D341Med (cell line): ENCODE measurements around the gene ATP1A2.

Source experiments
- DNase-seq: peaks from one replicate; pipeline ENCODE4 v3.0.0; 2012; ENCODE audit warnings: low spot score

The ATP1A2 gene

DNA sequence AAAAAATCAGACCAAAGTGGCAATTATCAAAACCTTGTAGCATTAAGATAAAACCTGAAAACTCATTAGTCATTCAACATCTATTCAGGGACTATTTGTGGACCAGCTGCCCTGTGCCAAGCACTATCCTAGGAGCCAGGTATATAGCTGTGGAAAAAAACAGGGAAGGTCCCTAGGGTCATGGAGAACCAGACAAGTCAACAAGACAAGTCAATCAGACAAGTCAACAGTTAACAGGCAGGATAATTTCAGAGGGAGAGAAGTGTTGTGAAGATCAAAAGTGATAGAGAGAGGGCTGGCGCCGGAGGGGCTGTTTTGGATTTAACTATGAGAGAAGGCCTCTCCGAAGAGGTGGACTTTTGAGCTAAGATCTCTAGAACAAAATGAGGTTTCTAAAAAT is 32.6 kb downstream of the ATP1A2 start:
- DNase-seq: no peak

- DNase-seq: no peak
Observed at GRCh38 chr1:160149233-160149632, 33.7 kb downstream of the ATP1A2 start.

- DNase-seq: no peak
Observed at GRCh38 chr1:160149716-160150115, 34.2 kb downstream of the ATP1A2 start.

DNA sequence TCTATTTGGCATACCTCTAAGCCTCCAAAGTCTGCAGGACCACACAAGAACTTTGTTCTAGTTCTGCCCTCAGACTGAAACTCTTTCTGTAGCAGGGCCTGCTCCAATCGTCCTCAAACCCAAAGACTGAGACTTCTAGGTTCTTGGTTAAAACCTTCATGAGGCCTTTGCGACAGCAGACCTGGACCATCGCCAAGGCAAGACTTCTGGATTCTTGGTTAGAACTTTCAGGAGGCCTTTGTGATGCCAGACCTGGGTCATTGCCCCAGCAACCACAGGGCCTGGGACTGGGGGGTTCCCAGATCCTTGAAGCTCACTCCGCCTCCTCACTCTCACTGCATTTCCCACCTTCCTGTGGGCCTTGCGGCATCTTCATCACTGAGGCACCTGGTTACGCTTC is 35.7 kb downstream of the ATP1A2 start, which contains the start of gene ATP1A4:
ATP1A4 (plus strand) TSS at position 301 of the 400 bp plus-strand sequence. CDS start 438 bp downstream, outside the sequence.
- DNase-seq: no peak

DNA sequence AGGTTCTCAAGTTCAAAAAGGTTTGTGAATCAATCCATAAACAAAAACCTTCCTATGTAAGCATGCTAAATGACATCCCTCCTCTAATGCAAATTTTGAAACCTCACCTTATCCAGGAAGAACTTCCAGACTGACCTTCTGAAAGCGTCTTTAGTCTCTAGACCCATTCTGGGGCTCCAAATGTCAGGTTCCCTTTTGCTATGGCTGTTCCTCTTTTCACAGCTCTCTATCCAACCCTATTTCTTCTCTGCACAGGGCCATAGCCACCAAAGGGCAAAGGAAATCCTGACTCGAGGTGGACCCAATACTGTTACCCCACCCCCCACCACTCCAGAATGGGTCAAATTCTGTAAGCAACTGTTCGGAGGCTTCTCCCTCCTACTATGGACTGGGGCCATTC is 39.2 kb downstream of the ATP1A2 start:
- no peak for DNase-seq

DNA sequence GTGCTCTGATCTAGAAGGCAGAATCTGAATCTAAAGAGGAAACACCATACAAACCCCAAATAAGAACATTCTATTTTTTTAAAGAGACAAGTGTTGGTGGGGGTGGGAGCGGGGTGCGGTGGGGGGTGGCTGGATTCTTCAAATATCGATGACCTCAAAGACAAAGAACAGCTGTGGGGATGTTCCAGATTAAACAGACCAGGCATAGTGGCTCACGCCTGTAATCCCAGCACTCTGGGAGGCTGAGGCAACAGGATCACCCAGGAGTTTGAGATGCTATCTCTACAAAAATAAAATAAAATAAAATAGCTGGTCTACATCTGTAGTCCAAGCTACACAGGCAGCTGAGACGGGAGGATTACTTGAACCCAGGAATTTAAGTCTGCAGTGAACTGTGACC is 40.8 kb downstream of the ATP1A2 start:
- no peak for DNase-seq

- no peak for DNase-seq
Observed at GRCh38 chr1:160157174-160157573, 41.6 kb downstream of the ATP1A2 start.

DNA sequence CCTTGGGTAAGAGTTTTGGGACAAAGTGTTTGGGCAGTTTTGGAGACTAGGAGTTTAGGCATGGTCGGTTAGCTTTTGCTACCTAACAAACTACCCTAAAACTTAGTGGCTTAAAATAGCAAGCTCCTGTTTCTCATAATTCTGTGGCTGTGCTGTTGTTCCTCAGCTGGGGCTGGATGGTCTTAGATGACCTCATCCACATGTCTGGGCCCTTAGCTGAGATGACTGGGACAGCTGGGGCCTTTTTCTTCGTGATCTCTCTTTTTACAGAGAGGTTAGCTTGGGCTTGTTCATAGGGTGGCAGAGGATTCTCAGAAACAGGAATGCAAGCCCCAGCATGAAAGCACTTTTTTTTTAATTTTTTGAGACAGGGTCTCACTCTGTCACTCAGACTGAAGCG is 42.5 kb downstream of the ATP1A2 start:
- DNase-seq: no peak

GRCh38 chr1:160158534-160158933 is 43.0 kb downstream of the ATP1A2 start:
- DNase-seq: no peak

- no peak for DNase-seq
Observed at GRCh38 chr1:160159846-160160245, 44.3 kb downstream of the ATP1A2 start.

GRCh38 chr1:160161965-160162705 is 46.6 kb downstream of the ATP1A2 start:
- DNase-seq: no peak

DNA sequence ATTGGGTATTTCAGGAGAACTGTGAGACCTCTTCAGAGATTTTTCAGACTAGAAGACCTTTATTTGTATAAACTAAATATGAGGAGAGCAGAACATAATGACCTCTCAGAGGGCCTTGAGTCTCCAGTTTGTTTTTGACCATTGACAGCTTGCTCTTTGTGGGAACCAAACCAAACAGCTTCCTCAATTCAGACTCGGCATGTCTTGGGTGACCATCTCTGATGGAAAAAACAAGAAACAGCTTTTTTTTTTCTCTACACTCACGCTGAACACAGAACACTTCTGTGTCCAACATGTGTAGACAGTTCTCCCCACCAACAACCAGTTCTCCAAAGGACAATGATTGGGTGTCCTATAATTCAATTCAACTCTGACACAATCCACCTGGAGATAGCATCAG is 47.4 kb downstream of the ATP1A2 start:
- no peak for DNase-seq

- DNase-seq: no peak
Observed at GRCh38 chr1:160163615-160164014, 48.1 kb downstream of the ATP1A2 start.

DNA sequence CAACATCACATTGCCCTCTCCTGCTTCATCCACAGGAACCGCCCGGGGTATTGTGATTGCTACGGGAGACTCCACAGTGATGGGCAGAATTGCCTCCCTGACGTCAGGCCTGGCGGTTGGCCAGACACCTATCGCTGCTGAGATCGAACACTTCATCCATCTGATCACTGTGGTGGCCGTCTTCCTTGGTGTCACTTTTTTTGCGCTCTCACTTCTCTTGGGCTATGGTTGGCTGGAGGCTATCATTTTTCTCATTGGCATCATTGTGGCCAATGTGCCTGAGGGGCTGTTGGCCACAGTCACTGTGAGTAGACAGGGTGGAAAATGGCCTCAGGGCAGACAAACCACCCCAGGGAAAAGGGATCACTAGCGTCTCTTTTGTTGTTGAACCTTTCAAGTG is 48.6 kb downstream of the ATP1A2 start:
- DNase-seq: no peak

DNA sequence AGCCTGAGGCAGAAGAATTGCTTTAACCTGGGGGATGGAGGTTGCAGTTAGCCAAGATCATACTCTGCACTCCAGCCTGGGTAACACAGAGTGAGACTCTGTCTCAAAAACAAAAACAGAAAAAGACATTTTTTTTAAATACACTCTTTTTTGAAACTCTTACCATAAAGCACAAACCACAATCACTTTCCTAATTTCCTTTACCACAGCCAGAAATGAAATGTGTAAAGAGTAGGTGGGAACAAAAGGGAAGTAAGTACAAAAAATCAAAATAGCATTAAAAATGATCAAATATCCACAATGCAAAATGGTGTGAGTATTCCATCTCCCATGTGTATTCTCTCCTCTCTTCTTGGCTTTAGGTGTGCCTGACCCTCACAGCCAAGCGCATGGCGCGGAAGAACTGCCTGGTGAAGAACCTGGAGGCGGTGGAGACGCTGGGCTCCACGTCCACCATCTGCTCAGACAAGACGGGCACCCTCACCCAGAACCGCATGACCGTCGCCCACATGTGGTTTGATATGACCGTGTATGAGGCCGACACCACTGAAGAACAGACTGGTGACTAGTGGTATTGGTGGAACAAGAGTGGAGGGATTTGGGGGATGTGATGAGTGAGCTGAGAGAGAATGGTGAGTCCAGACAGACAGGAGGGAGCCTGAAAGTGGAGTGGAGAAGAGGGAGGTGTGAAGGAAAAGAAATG is 50.8 kb downstream of the ATP1A2 start:
- no peak for DNase-seq

DNA sequence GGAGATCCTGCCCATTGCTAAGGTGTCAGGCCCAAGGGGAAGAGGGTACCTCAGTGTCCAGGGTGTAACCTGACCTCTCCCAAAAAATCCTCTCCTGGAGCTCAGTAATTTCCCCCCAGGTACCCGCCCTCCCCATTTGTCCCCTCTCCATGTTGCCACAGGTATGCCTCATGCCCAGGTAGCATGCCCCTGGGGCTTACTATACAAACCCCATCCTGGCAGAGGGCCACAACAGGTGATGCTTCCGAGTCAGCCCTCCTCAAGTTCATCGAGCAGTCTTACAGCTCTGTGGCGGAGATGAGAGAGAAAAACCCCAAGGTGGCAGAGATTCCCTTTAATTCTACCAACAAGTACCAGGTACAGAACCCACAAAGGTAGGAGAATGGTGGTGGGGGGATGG is 51.5 kb downstream of the ATP1A2 start:
- DNase-seq: no peak

DNA sequence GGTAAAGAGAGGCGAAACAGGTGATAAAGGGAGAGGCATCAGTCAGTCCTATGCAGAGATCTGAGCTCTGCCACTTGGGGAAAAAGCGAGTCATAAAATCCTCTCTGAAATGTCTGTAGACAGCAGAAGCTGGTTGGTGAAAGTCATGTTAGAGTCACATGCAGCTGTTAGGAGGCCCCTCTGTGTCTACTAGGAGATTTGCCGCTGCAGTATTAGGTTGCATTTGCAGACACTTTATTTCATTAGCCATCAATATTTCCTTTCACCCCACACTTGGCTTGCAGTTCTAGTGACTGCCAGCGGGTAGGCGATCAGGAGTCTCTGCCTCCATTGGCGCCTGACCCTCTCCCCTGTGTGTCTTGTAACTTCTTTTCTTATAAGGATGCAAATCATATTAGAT is 52.0 kb downstream of the ATP1A2 start:
- DNase-seq: no peak

GRCh38 chr1:160168016-160168415 is 52.5 kb downstream of the ATP1A2 start:
- DNase-seq: no peak

- no peak for DNase-seq
Observed at GRCh38 chr1:160168609-160169369, 53.2 kb downstream of the ATP1A2 start.

GRCh38 chr1:160169553-160170399 is 54.2 kb downstream of the ATP1A2 start:
- DNase-seq: no peak

GRCh38 chr1:160171354-160171753 is 55.8 kb downstream of the ATP1A2 start:
- no peak for DNase-seq

- no peak for DNase-seq
Observed at GRCh38 chr1:160171980-160172379, 56.4 kb downstream of the ATP1A2 start.
